OCI-LY3 (cell line): ENCODE data around the gene CHRDL2.

ENCODE experiments used
- EZH2phosphoT487 ChIP-seq: fragments of 200-600 bp; shearing (Covaris generic); IDR thresholded peaks from 2 replicates; pipeline ENCODE4 v1.6.1; 2018; ENCODE audit warnings: antibody characterized with exemption, mixed run types, low read depth
- TF ChIP-seq, protein P1 (sequence below): fragments of 200-600, 300-600 bp; sonication (generic); IDR thresholded peaks from 2 replicates; pipeline ENCODE4 v1.5.1; 2014; ENCODE audit warnings: antibody characterized with exemption, low read length, low read depth

DNA sequence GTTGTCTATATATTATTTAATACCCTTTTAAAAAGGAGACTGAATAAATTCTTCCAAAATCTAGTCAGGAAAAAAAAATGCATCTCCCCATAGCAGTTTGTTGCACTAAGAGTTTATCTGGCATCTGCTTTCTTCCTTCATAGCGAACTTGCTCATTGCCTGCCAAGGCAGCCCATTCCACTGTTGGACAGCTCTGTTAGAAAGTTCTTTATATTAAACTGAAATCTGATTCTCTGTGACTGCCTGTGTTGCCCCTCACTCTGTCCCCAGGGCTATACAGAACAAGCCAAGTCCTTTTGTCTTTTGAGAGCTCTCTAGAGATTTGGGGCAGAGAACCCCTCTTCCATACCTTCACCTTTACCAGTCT, 3.3 kb upstream of the CHRDL2 start:
- TF ChIP-seq, protein P1, sequence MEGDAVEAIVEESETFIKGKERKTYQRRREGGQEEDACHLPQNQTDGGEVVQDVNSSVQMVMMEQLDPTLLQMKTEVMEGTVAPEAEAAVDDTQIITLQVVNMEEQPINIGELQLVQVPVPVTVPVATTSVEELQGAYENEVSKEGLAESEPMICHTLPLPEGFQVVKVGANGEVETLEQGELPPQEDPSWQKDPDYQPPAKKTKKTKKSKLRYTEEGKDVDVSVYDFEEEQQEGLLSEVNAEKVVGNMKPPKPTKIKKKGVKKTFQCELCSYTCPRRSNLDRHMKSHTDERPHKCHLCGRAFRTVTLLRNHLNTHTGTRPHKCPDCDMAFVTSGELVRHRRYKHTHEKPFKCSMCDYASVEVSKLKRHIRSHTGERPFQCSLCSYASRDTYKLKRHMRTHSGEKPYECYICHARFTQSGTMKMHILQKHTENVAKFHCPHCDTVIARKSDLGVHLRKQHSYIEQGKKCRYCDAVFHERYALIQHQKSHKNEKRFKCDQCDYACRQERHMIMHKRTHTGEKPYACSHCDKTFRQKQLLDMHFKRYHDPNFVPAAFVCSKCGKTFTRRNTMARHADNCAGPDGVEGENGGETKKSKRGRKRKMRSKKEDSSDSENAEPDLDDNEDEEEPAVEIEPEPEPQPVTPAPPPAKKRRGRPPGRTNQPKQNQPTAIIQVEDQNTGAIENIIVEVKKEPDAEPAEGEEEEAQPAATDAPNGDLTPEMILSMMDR, result no peak
- no peak for TF ChIP-seq EZH2phosphoT487
